H1 (cell line): ENCODE measurements around the gene PCYT1B.

Experiments
- CTCF ChIP-seq, 3 experiments: IDR thresholded peaks; 1 replicate in 2 of 3; 2 replicates in 1 of 3; pipeline versions ENCODE4 v1.5.1 to v1.6.1; 2011; ENCODE audit warnings: low read length in 3 of 3, mild to moderate bottlenecking in 3 of 3, inconsistent platforms in 2 of 3, low read depth in 1 of 3, moderate library complexity in 1 of 3; ENCODE audit not compliant: insufficient read depth in 1 of 3; ENCODE audit errors: control extremely low read depth in 1 of 3
- HDAC6 ChIP-seq: IDR thresholded peaks from one replicate; pipeline ENCODE4 v1.7.1; 2012; ENCODE audit warnings: low read depth, mild to moderate bottlenecking, inconsistent platforms, low read length, moderate library complexity
- JUND ChIP-seq: IDR thresholded peaks from 2 replicates; pipeline ENCODE4 v1.6.1; 2011; ENCODE audit warnings: mild to moderate bottlenecking, improper control_type of control experiment, low read length
- NRF1 ChIP-seq: IDR thresholded peaks from 2 replicates; pipeline ENCODE4 v1.6.1; 2011; ENCODE audit warnings: mild to moderate bottlenecking, low read depth, low read length, improper control_type of control experiment
- POLR2AphosphoS5 ChIP-seq: IDR thresholded peaks from 2 replicates; pipeline ENCODE4 v1.6.1; 2011; ENCODE audit warnings: low read depth, low read length
- RNF2 ChIP-seq: fragments of 200-900, 300-1000 bp; sonication (generic); IDR thresholded peaks from 2 replicates; pipeline ENCODE4 v1.7.1; 2016; ENCODE audit warnings: borderline replicate concordance, low read depth, mild to moderate bottlenecking, antibody characterized with exemption, low read length; ENCODE audit not compliant: poor library complexity, severe bottlenecking; ENCODE audit errors: missing control alignments
- SP1 ChIP-seq: IDR thresholded peaks from 2 replicates; pipeline ENCODE4 v1.6.1; 2011; ENCODE audit warnings: low read depth, low read length
- SRF ChIP-seq: IDR thresholded peaks from 2 replicates; pipeline ENCODE4 v1.6.1; 2011; ENCODE audit warnings: mild to moderate bottlenecking, low read depth, low read length, moderate library complexity
- SUZ12 ChIP-seq: fragments of 200-600 bp; sonication (generic); IDR thresholded peaks from 2 replicates; pipeline ENCODE4 v1.6.1; 2012; ENCODE audit warnings: mild to moderate bottlenecking, inconsistent platforms, low read length, moderate library complexity, mixed read lengths
- USF2 ChIP-seq: IDR thresholded peaks from 2 replicates; pipeline ENCODE4 v1.6.1; 2011; ENCODE audit warnings: low read length, improper control_type of control experiment
- YY1 ChIP-seq: IDR thresholded peaks from 2 replicates; pipeline ENCODE4 v1.6.1; 2011; ENCODE audit warnings: low read depth, mild to moderate bottlenecking, low read length

GRCh38 chrX:24536551-24536950, 110.6 kb downstream of the PCYT1B start:
- TF ChIP-seq CTCF (IDR thresholded peaks at IDR 0.05; ENCODE audit: control extremely low read depth in 1 of 3, insufficient read depth in 1 of 3, low read depth in 1 of 3, low read length in 3 of 3), result no peak
- TF ChIP-seq POLR2AphosphoS5, result no peak
- TF ChIP-seq HDAC6, result no peak
- no peak for TF ChIP-seq SRF
- no peak for TF ChIP-seq JUND
- TF ChIP-seq SUZ12, result no peak
- no peak for TF ChIP-seq RNF2
- TF ChIP-seq SP1, result no peak
- no peak for TF ChIP-seq YY1
- no peak for TF ChIP-seq NRF1
- TF ChIP-seq USF2, result no peak
